Lower leg skin (tissue), 4 donors: ENCODE results near the gene MEX3A. TPM values are rescaled to one million over a fixed set of nuclear protein-coding genes. Genes with fewer than 3 reads are reported as not detected.

Experiments used
- DNase-seq, 2 donors: peaks; one replicate each; pipeline ENCODE4 v3.0.0-alpha.2; 2019; ENCODE audit warnings: low spot score in 2 of 2
- H3K4me3 ChIP-seq: fragments of 200-600 bp; sonication (generic); 2 replicates; pipeline ENCODE4 v1.5.1; 2017; ENCODE audit warnings: mild to moderate bottlenecking, low read depth; ENCODE audit not compliant: poor library complexity, severe bottlenecking
- CTCF ChIP-seq, 3 donors: fragments of 450-650 bp; IDR thresholded peaks; one replicate each; pipeline ENCODE4 v1.5.1; 2016; ENCODE audit warnings: antibody characterized with exemption in 3 of 3, mild to moderate bottlenecking in 3 of 3, moderate library complexity in 2 of 3
- POLR2A ChIP-seq, 2 donors: fragments of 450-650 bp; IDR thresholded peaks; one replicate each; pipeline ENCODE4 v1.6.1; 2016 to 2017; ENCODE audit warnings: antibody characterized with exemption in 2 of 2, mild to moderate bottlenecking in 1 of 2, moderate library complexity in 1 of 2
- WGBS, 2 donors: methylation state at CpG; one replicate each; pipeline ENCODE4 v1.1.5; 2018; 5-methylcytosine and 5-hydroxymethylcytosine counted together
- intact Hi-C: fragments of 100-400 bp; cut with DNase I; formaldehyde crosslinking; loops from one replicate; pipeline ENCODE4 v1.15.0; 2023; ENCODE audit warnings: low total_unique reads
- total RNA-seq, 4 donors: library from RNA; depleted of rRNA; stranded (reverse); fragments of >200 nt; gene quantifications; one replicate each; pipeline ENCODE4 v1.1.0, GENCODE V29; 2016

The MEX3A gene
- total RNA-seq: 1 to 10 TPM in 1 of 4 donors, under 1 TPM in 3; 0.21 to 1.1 (median 0.67) TPM

- WGBS, 2 donors: 0 to 1% methylated on average over 49 to 58 of the region's 62 CpGs
- TF ChIP-seq POLR2A (IDR thresholded peaks at IDR 0.05) (no peak), CTCF (IDR thresholded peaks at IDR 0.05) (no peak)
- peak within 1 kb of the TSS; percentile 57 for H3K4me3 ChIP-seq
- peak; percentile 69 to 96 for DNase-seq
- intact Hi-C loops: no loop called here
Observed at GRCh38 chr1:156082309-156083091, at the start of gene MEX3A. MEX3A (minus strand) TSS chr1:156082465; CDS start chr1:156081998, 467 bp downstream.

GRCh38 chr1:156130578-156130942 lies 48.3 kb upstream of the MEX3A start:
- WGBS, 2 donors: 65 to 76% methylated on average over 6 of the region's 6 CpGs
- no peak for DNase-seq

DNA sequence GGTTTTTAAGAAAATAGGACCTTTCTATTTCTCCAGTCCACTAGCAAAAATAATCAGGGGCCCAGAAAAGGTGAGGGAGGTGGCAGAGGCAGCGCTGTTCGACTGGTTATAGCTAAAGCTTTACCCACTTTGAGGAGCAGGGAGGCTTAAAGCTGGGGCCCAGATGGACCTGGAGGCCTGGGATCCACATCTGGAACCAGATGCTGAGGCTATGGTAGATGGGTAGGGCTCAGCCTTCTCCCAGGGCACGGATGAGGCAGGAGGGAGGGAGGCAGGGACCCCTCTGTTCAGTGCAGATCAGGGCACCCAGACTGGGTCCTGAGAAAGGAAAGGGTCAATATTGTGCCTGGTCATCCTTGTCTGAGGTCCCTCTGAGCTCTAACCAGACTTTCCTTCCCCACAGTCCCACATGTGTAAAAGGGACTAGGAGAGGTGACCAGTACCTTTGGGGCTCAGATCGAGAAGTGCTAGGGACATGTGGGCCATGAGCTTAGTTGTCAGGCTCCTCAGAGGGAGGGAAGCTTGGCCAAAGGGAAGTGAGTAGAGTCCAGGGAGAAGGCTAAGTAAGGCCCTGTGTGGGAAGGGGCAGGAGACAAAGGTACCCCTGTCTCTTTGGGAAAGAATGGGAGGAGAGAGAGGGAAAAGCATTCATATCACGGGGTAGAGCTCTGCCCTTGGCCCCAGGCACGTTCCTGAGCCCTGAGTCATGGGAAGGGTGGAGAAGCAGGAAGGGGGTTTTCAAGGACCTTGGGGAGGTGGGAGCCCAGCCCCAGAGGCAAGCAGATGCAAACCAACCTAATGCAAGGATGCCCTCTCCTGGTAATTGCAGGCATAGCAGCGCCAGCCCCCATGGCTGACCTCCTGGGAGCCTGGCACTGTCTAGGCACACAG lies 47.7 kb upstream of the MEX3A start:
- no peak overlapping the region for H3K4me3 ChIP-seq
- WGBS, 2 donors: 10 to 12% methylated on average over 7 of the region's 7 CpGs
- peak; percentile 92 to 97 for DNase-seq
- intact Hi-C loops: loop anchor here (10.0 kb wide), 1 partner anchor 195 kb away; no protein-coding TSS in a partner anchor
- TF ChIP-seq CTCF (IDR thresholded peaks at IDR 0.05): peak in 2 of 3 donors; percentile 85 to 97
- no peak for TF ChIP-seq POLR2A (IDR thresholded peaks at IDR 0.05)

More at GRCh38 chr1:156130578-156130942, 48.3 kb upstream of the MEX3A start:
- no peak for TF ChIP-seq POLR2A (IDR thresholded peaks at IDR 0.05)
- no peak for TF ChIP-seq CTCF (IDR thresholded peaks at IDR 0.05)
- intact Hi-C loops: loop anchor here (10.0 kb wide), 1 partner anchor 194 kb away; no protein-coding TSS in a partner anchor
- no peak overlapping the region for H3K4me3 ChIP-seq

DNA sequence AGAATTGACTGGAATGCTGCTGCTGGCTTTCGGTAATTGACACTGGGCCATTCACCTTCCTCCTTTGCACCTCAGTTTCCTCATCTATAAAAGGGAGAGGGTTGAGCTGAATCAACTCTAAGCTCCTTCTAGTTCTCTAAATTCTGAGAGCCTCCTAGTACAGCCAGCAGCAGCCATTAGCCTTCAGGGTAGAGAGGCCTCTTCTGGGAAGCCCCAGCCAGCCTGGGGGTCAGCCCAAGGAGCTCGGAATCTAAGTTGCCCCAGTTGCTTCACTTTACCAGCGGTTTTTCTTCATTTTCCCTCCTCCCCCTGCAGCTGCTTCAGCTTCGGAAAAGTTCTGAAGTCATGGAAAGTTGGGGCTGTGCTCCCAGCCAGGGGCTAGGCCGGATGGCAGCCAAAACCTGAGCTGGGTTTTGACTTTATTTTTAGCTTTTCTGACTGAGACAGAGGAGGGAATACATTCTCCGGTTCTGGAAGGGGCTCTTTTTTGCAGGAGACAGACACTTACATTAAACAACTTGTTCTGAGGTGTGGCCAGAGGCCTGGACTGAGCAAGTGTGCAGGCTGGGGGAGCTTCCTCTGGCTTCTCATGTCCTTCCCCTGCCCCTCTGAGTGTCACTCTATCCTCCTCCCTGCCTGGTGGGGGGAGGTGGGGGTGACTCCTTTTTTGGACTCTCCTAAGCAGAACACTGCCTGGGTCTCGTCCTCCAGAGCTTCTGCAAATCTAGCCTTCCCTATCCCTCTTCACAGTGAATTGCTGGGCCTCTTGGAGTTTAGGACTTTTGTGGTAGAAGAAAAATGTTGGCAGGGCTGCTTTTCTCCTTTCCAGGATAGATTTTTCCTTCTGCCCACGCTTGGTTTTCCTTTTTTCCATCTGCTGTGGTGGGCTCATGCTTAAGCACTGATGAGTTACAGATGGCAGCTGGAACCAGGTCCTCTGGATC lies 46.7 kb upstream of the MEX3A start:
- TF ChIP-seq CTCF (IDR thresholded peaks at IDR 0.05) (no peak), POLR2A (IDR thresholded peaks at IDR 0.05) (no peak)
- no peak overlapping the region for H3K4me3 ChIP-seq
- intact Hi-C loops: no loop called here
- DNase-seq: no peak
- 2 to 3% methylated on average over 8 of the region's 8 CpGs for WGBS, 2 donors

DNA sequence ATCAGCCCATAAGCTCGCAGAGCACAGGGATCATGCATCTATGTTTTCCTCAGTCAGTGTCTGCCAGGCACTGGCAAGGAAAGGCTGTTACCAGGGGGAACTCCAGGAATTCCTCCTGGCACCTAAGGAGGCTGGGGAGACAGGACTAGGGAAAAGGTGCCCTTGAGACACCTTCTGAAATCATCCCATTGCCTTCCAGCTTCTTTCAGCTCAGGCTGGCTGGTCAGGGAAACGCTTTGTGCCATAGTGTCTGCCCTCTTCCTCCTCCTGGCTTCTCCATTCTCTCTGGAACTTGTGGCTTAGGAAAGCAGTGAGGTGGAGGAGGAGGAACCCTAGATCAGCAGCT lies 46.0 kb upstream of the MEX3A start:
- H3K4me3 ChIP-seq: no peak overlapping the region
- TF ChIP-seq POLR2A (IDR thresholded peaks at IDR 0.05) (no peak), CTCF (IDR thresholded peaks at IDR 0.05) (no peak)
- WGBS, 2 donors: 5 to 6% methylated on average over 2 of the region's 2 CpGs
- intact Hi-C loops: no loop called here
- no peak for DNase-seq
